ENCODE measurements around the gene CDCP1. TPM values are rescaled to one million over a fixed set of nuclear protein-coding genes. Genes with fewer than 3 reads are reported as not detected.

Gene CDCP1
- polyA plus RNA-seq, 3 donors from 2014 or later: 1.1 to 3.3 (median 2.0) TPM

Other genes starting within 250 kb of the CDCP1 start
- 10 to 100 TPM; 43.5 to 65.3 (median 46.9) TPM for gene ZDHHC3, start 170.2 kb downstream of the CDCP1 start, polyA plus RNA-seq
- gene EXOSC7, start 170.1 kb downstream of the CDCP1 start, polyA plus RNA-seq: 10 to 100 TPM; 35.0 to 73.2 (median 52.2) TPM
- gene CLEC3B, start 120.1 kb downstream of the CDCP1 start, polyA plus RNA-seq: 1 to 10 TPM; 1.7 to 7.6 (median 2.0) TPM
- not detected for gene TMEM158, start 79.9 kb upstream of the CDCP1 start, polyA plus RNA-seq
- 1 to 10 TPM; 5.0 to 9.9 (median 9.1) TPM for gene LARS2, start 242.2 kb upstream of the CDCP1 start, polyA plus RNA-seq